ENCODE data around the gene GRM3. TPM values are rescaled to one million over a fixed set of nuclear protein-coding genes. Genes with fewer than 3 reads are reported as not detected.
A peak's percentile ranks its signal among the peaks of the same experiment; 100 is the strongest.

Gene GRM3
- total RNA-seq, 1 experiment from 2014 or later: not detected

GRCh38 chr7:86792260-86792659, 148.6 kb downstream of the GRM3 start:
- H3K4me1 ChIP-seq (ENCODE audit: insufficient read depth, low read length): no peaks in the 10 kb centered on the region
- POLR2A ChIA-PET (ENCODE audit: unreplicated experiment): no interaction called here
- intact Hi-C loops (cut with micrococcal nuclease): no loop called here
- no peaks in the 10 kb centered on the region for H3K79me2 ChIP-seq (ENCODE audit: low read length)
- TF ChIP-seq EZH2 (IDR thresholded peaks at IDR 0.05; ENCODE audit: low read length, unreplicated experiment) (no peak), CTCF (conservative IDR thresholded peaks at IDR 0.05; ENCODE audit: low read depth, low read length) (no peak)
- H3K27ac ChIP-seq (ENCODE audit: low read length): no peak overlapping the region
- no TSS peak for BruUV-seq (replicated peaks)
- H3K9me2 ChIP-seq (replicated peaks; ENCODE audit: low read length): no peaks in the 10 kb centered on the region
- ATAC-seq (no peak), DNase-seq (no peak)
- H3K9ac ChIP-seq (ENCODE audit: low read length): no peak overlapping the region
- no peak overlapping the region for H2AFZ ChIP-seq (ENCODE audit: low read length)
- H3F3A ChIP-seq (ENCODE audit: low read length, unreplicated experiment): no peaks in the 10 kb centered on the region
- no peaks in the 10 kb centered on the region for H3K36me3 ChIP-seq (ENCODE audit: low read depth, low read length)
- no peaks in the 10 kb centered on the region for H3K27me3 ChIP-seq (ENCODE audit: low read length)
- no peaks in the 10 kb centered on the region for H3K9me3 ChIP-seq (ENCODE audit: low read length)
- CTCF ChIA-PET: no interaction called here
- no peaks in the 10 kb centered on the region for H4K20me1 ChIP-seq (ENCODE audit: low read length)
- no peak overlapping the region for H3K4me2 ChIP-seq (ENCODE audit: low read length)
- H3K4me3 ChIP-seq (ENCODE audit: low read length): no peak overlapping the region

GRCh38 chr7:86793136-86793535, 149.4 kb downstream of the GRM3 start:
- DNase-seq: no peak
- no peak overlapping the region for H3K4me3 ChIP-seq (ENCODE audit: low read length)
- CTCF ChIA-PET: no interaction called here

GRCh38 chr7:86814661-86815379, 171.1 kb downstream of the GRM3 start:
- H3F3A ChIP-seq (ENCODE audit: low read length, unreplicated experiment): no peaks in the 10 kb centered on the region
- H3K36me3 ChIP-seq (ENCODE audit: low read depth, low read length): no peaks in the 10 kb centered on the region
- H3K27ac ChIP-seq (ENCODE audit: low read length): no peak overlapping the region
- H2AFZ ChIP-seq (ENCODE audit: low read length): no peak overlapping the region
- no peaks in the 10 kb centered on the region for H3K79me2 ChIP-seq (ENCODE audit: low read length)
- CTCF ChIA-PET: interaction anchor here (0.5 to 1.1 kb wide), 3 partner anchors 90 to 925 kb away, joined by 3 to 8 read pairs (median 3); no protein-coding TSS in a partner anchor
- BruUV-seq (replicated peaks): no TSS peak
- H3K4me2 ChIP-seq (ENCODE audit: low read length): no peak overlapping the region
- ATAC-seq (peak; percentile 73), DNase-seq (peak; percentile 38)
- no peaks in the 10 kb centered on the region for H3K9me2 ChIP-seq (replicated peaks; ENCODE audit: low read length)
- no peaks in the 10 kb centered on the region for H4K20me1 ChIP-seq (ENCODE audit: low read length)
- no peaks in the 10 kb centered on the region for H3K9me3 ChIP-seq (ENCODE audit: low read length)
- peaks cover 41% of the 10 kb centered on the region for H3K27me3 ChIP-seq (ENCODE audit: low read length)
- no peak overlapping the region for H3K9ac ChIP-seq (ENCODE audit: low read length)
- no peak overlapping the region for H3K4me3 ChIP-seq (ENCODE audit: low read length)
- TF ChIP-seq CTCF (conservative IDR thresholded peaks at IDR 0.05; ENCODE audit: low read depth, low read length) (peak; percentile 67), EZH2phosphoT487 (IDR thresholded peaks at IDR 0.05; ENCODE audit: borderline replicate concordance, low read length) (no peak)
- intact Hi-C loops (cut with micrococcal nuclease): loop anchor here (1.0 to 2.0 kb wide), 2 partner anchors 90 to 925 kb away; no protein-coding TSS in a partner anchor
- POLR2A ChIA-PET (ENCODE audit: unreplicated experiment): interaction anchor here (0.5 kb wide), 1 partner anchor 925 kb away, joined by 3 read pairs; no protein-coding TSS in a partner anchor
- H3K4me1 ChIP-seq (ENCODE audit: insufficient read depth, low read length): no peaks in the 10 kb centered on the region

More at GRCh38 chr7:86793136-86793535, 149.4 kb downstream of the GRM3 start:
- Histone ChIP-seq H3K27ac (ENCODE audit: low read length) (no peak overlapping the region), H3K9me2 (replicated peaks; ENCODE audit: low read length) (no peaks in the 10 kb centered on the region), H3K4me2 (ENCODE audit: low read length) (no peak overlapping the region), H3K27me3 (ENCODE audit: low read length) (no peaks in the 10 kb centered on the region), H3K4me1 (ENCODE audit: insufficient read depth, low read length) (no peaks in the 10 kb centered on the region), H3K9ac (ENCODE audit: low read length) (no peak overlapping the region), H3K79me2 (ENCODE audit: low read length) (no peaks in the 10 kb centered on the region), H3K36me3 (ENCODE audit: low read depth, low read length) (no peaks in the 10 kb centered on the region), H2AFZ (ENCODE audit: low read length) (no peak overlapping the region), H3K9me3 (ENCODE audit: low read length) (no peaks in the 10 kb centered on the region), H3F3A (ENCODE audit: low read length, unreplicated experiment) (no peaks in the 10 kb centered on the region), H4K20me1 (ENCODE audit: low read length) (no peaks in the 10 kb centered on the region)
- intact Hi-C loops (cut with micrococcal nuclease): no loop called here
- POLR2A ChIA-PET (ENCODE audit: unreplicated experiment): no interaction called here
- no peak for ATAC-seq
- TF ChIP-seq EZH2 (IDR thresholded peaks at IDR 0.05; ENCODE audit: low read length, unreplicated experiment): no peak
- TF ChIP-seq EZH2phosphoT487 (IDR thresholded peaks at IDR 0.05; ENCODE audit: borderline replicate concordance, low read length): no peak
- BruUV-seq (replicated peaks): no TSS peak
